CD4-positive, alpha-beta T cell (primary cell): ENCODE measurements around the gene FASTK. TPM values are rescaled to one million over a fixed set of nuclear protein-coding genes. Genes with fewer than 3 reads are reported as not detected.

Experiments
- ATAC-seq: fragments of 200-7000 bp; cut with Tn5 transposase; one replicate; pipeline ENCODE4 v1.10.0; 2022; ENCODE audit warnings: mild to moderate bottlenecking; ENCODE audit not compliant: poor library complexity
- CTCF ChIA-PET: fragments of 350-600 bp; sonication (Branson Sonifier 250); formaldehyde crosslinking; loops from one replicate; lab custom pipeline; 2021; ENCODE audit warnings: antibody characterized with exemption, inconsistent platforms; lab: Charles Lee
- POLR2A ChIA-PET: fragments of 350-600 bp; sonication (Branson Sonifier 250); formaldehyde crosslinking; loops from one replicate; lab custom pipeline; 2021; ENCODE audit warnings: antibody characterized with exemption, inconsistent platforms; lab: Charles Lee
- DNase-seq, 14 experiments: peaks; one replicate each; pipeline ENCODE4 v3.0.0-alpha.2; 2013 to 2020; ENCODE audit warnings: mixed read lengths in 2 of 14
- H3K27ac ChIP-seq, 2 donors: one replicate each; pipeline versions ENCODE4 v1.5.1 to v1.7.0; 2013; ENCODE audit warnings: low read length in 2 of 2, low read depth in 1 of 2, mild to moderate bottlenecking in 1 of 2
- H3K27me3 ChIP-seq, 2 experiments: 1 replicate in 1 of 2; 2 replicates in 1 of 2; pipeline versions ENCODE4 v1.6.1 to v1.7.0; 2013; ENCODE audit warnings: low read length in 2 of 2, control low read depth in 1 of 2, mild to moderate bottlenecking in 1 of 2, moderate library complexity in 1 of 2; ENCODE audit not compliant: insufficient read depth in 2 of 2, control insufficient read depth in 1 of 2
- H3K36me3 ChIP-seq: one replicate; pipeline ENCODE4 v1.6.1; 2013; ENCODE audit warnings: low read length, control low read depth; ENCODE audit not compliant: insufficient read depth
- H3K4me1 ChIP-seq: one replicate; pipeline ENCODE4 v1.6.1; 2013; ENCODE audit warnings: low read length, control low read depth; ENCODE audit not compliant: insufficient read depth
- H3K4me3 ChIP-seq: one replicate; pipeline ENCODE4 v1.5.1; 2013; ENCODE audit warnings: mild to moderate bottlenecking, low read length, moderate library complexity
- H3K9me3 ChIP-seq, 2 experiments: 1 replicate in 1 of 2; 2 replicates in 1 of 2; pipeline versions ENCODE4 v1.6.1 to v1.7.0; 2013; ENCODE audit warnings: low read length in 2 of 2, mild to moderate bottlenecking in 2 of 2, control low read depth in 1 of 2, moderate library complexity in 1 of 2; ENCODE audit not compliant: control insufficient read depth in 1 of 2, insufficient read depth in 1 of 2
- H3K27ac Mint-ChIP-seq: one replicate; pipeline ENCODE4 v1.8.0; 2020; ENCODE audit warnings: mixed read lengths
- H3K27me3 Mint-ChIP-seq: one replicate; pipeline ENCODE4 v1.8.0; 2021; ENCODE audit warnings: mixed read lengths
- H3K36me3 Mint-ChIP-seq: one replicate; pipeline ENCODE4 v1.8.0; 2021; ENCODE audit warnings: low read depth, mixed read lengths
- H3K4me1 Mint-ChIP-seq: one replicate; pipeline ENCODE4 v1.8.0; 2021; ENCODE audit warnings: low read depth, mixed read lengths
- H3K4me3 Mint-ChIP-seq: one replicate; pipeline ENCODE4 v1.8.0; 2020; ENCODE audit warnings: mild to moderate bottlenecking, mixed read lengths
- H3K9me3 Mint-ChIP-seq: one replicate; pipeline ENCODE4 v1.8.0; 2020; ENCODE audit warnings: mixed read lengths
- CTCF ChIP-seq: fragments of 200-600 bp; IDR thresholded peaks from one replicate; pipeline ENCODE4 v1.8.0; 2022; ENCODE audit warnings: antibody characterized with exemption, mild to moderate bottlenecking
- intact Hi-C, 2 experiments: fragments of 100-400 bp; cut with DNase I in 1 of 2; cut with micrococcal nuclease in 1 of 2; formaldehyde crosslinking; loops; one replicate each; pipeline versions ENCODE4 v1.15.1 to v1.9.0; 2023 to 2025; cut with DNase I, micrococcal nuclease
- total RNA-seq, 174 experiments: library from RNA in 2 of 174; stranded (reverse) in 2 of 174; gene quantifications; one replicate each; pipeline ENCODE4 v1.2.3 and lab custom pipeline; 2021 to 2026

The FASTK gene
- total RNA-seq, 2 experiments from 2014 or later = 82.2 to 84.2 TPM

DNA sequence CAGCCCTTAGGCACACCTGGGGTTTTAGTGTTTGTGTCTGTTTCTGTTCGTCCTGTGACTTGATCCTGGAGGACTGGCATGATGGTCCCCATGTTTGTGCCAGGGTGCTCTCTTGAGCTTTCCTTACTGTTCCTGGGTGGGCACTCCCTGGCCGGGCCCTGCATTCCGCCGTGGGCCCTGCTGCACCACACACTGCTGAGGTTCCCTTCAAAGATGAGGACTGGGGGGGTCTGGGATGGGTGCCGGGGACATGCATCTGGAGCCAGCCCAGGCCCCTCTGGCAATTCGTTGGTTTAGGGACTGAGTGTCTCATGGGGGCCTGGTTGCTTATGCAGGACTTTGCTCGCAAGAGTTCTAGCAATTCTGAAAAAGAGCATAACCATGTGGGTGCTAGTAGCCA, 10.4 kb upstream of the FASTK start:
- ChIA-PET CTCF (interaction anchor here (1.2 to 1.6 kb wide), 2 partner anchors 21 to 76 kb away, joined by 3 to 4 read pairs; no protein-coding TSS in a partner anchor), POLR2A (no interaction called here)
- intact Hi-C loops = no loop called here
- no peak for TF ChIP-seq CTCF
- DNase-seq (no peak), ATAC-seq (no peak)
- Histone ChIP-seq H3K9me3 (peaks cover 0 to 3% of the 10 kb centered on the region in 2 experiments), H3K27ac (no peak overlapping the region), H3K4me3 (no peak overlapping the region), H3K36me3 (no peaks in the 10 kb centered on the region), H3K4me1 (peaks cover 53% of the 10 kb centered on the region), H3K27me3 (no peaks in the 10 kb centered on the region)
- H3K4me1 Mint-ChIP-seq = peaks cover 23% of the 10 kb centered on the region
- H3K27ac Mint-ChIP-seq = no peak overlapping the region
- no peak overlapping the region for H3K4me3 Mint-ChIP-seq
- no peaks in the 10 kb centered on the region for H3K9me3 Mint-ChIP-seq
- peaks cover 11% of the 10 kb centered on the region for H3K36me3 Mint-ChIP-seq
- peaks cover 4% of the 10 kb centered on the region for H3K27me3 Mint-ChIP-seq

DNA sequence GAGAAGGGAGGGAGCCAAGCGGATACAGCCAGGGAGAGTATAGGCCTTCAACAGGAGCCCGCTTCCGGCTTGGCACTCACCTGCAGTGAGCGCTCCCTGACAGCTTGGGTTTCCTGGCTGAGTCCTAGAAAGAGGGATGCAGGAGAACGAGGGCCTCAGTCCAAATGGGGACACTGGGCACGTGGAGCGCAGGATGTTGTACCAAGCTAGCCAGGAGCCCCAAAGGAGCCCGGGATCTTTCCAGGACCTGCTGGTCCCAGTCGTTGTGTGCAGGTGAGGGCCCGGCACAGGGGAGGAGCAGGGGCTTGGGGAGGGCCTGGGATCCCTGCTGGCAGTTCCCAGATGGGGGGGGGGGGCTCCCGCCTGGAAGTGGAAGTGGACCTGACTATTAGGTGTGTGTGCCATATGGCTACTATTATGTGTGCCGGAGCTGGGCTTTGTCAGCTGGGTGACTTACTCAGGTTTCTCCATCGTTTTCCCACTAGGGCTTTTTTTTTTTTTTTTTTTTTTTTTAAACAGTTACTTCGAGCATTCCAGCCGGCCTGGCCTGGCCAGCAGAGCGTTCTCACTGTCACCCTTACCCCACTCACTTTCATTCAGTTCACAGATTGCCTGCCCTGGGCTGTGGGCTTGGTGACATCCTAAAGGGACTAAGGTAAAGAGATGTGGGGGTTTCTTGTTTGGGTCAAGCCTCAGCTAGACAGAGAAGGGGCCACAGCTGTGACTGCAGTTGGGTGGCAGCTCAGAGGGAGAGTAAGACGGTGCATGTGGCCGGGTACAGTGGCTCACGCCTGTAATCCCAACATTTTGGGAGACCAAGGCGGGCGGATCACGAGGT, 9.5 kb upstream of the FASTK start:
- Mint-ChIP-seq H3K4me1 (peaks cover 32% of the 10 kb centered on the region), H3K36me3 (peaks cover 15% of the 10 kb centered on the region), H3K9me3 (no peaks in the 10 kb centered on the region), H3K4me3 (no peak overlapping the region), H3K27ac (no peak overlapping the region), H3K27me3 (peaks cover 7% of the 10 kb centered on the region)
- Histone ChIP-seq H3K4me3 (no peak overlapping the region), H3K36me3 (no peaks in the 10 kb centered on the region), H3K9me3 (peaks cover 0 to 3% of the 10 kb centered on the region in 2 experiments), H3K27me3 (no peaks in the 10 kb centered on the region), H3K27ac (no peak overlapping the region), H3K4me1 (peaks cover 55% of the 10 kb centered on the region)
- POLR2A ChIA-PET = interaction anchor here (0.6 to 1.5 kb wide), 3 partner anchors 9 to 197 kb away, joined by 3 to 4 read pairs (median 3); partner anchors contain the start of genes ABCB8 and FASTK
- ATAC-seq (no peak), DNase-seq (no peak)
- intact Hi-C loops = loop anchor here in 1 of 2 experiments (2.0 to 10.0 kb wide), 3 partner anchors 21 to 1255 kb away; partner anchors contain the start of genes KCNH2 and ZNF862
- CTCF ChIA-PET = interaction anchor here (1.2 to 1.6 kb wide), 2 partner anchors 22 to 75 kb away, joined by 3 to 4 read pairs; no protein-coding TSS in a partner anchor
- TF ChIP-seq CTCF = no peak

- Mint-ChIP-seq H3K4me1 (peaks cover 40% of the 10 kb centered on the region), H3K27me3 (peaks cover 8% of the 10 kb centered on the region), H3K9me3 (no peaks in the 10 kb centered on the region), H3K4me3 (peak overlapping the region; percentile 88), H3K27ac (peak overlapping the region; percentile 86), H3K36me3 (peaks cover 15% of the 10 kb centered on the region)
- no peak for TF ChIP-seq CTCF
- DNase-seq (peak in 2 of 14 experiments; percentile 77 to 82), ATAC-seq (no peak)
- intact Hi-C loops = loop anchor here in 1 of 2 experiments (2.0 to 10.0 kb wide), 3 partner anchors 22 to 1254 kb away; partner anchors contain the start of genes KCNH2 and ZNF862
- Histone ChIP-seq H3K9me3 (peaks cover 0 to 3% of the 10 kb centered on the region in 2 experiments), H3K4me1 (peaks cover 56% of the 10 kb centered on the region), H3K27ac (peak overlapping the region in 1 of 2 donors; percentile 9), H3K27me3 (no peaks in the 10 kb centered on the region), H3K36me3 (no peaks in the 10 kb centered on the region), H3K4me3 (no peak overlapping the region)
- ChIA-PET POLR2A (interaction anchor here (1.0 to 1.5 kb wide), 2 partner anchors 8 to 61 kb away, joined by 3 to 4 read pairs; partner anchors contain the start of genes ABCB8 and FASTK), CTCF (interaction anchor here (1.2 kb wide), 1 partner anchor 35 kb away, joined by 3 read pairs; no protein-coding TSS in a partner anchor)
These were observed 8.5 kb upstream of the FASTK start for GRCh38 chr7:151088856-151089699.
